CD4-positive, alpha-beta T cell treated with Interleukin-6 for 4 hours (primary cell): Measurements from ENCODE around the gene CASKIN2.

ENCODE experiments used
- DNase-seq: peaks from one replicate; pipeline ENCODE4 v3.0.0-alpha.2; 2020; ENCODE audit warnings: mixed read lengths

The CASKIN2 gene

DNA sequence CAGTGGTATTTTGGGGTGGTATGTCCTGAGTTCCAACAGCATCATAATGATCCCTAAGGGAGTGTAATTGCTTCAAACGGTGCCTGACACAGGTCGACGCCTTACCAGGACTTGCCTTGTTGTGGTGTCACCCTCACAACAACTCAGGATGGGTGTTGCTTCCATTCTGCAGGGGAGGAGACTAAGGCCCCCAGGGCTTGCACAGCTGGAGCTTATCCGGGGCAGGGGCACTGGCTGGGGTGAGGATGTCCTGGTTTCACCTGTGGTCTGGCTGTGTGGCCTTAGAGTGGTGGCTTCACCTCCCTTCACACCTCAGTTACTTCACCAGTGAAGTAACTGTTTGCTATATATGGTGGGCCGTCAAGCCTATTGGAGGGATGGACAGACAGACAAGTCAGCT, 33.5 kb upstream of the CASKIN2 start:
- DNase-seq = no peak

DNA sequence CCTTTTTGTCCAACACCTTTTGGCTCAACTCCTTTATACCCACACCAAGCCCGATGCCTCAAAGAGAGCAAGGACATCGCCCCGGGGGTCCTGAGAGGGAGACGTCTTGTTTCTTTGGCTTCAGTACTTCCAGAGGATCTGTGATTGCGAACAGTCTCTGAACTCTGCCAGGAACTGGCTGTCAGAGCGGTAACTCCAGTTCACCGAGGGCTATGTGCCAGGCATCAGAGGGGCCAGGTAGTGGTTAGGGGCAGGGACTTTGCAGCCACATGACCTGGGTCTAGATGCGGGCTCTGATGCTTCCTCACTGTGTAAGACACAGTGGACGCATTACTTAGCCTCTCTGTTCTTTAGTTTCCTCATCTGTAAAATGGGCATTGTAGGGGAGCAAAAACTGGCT, 31.8 kb upstream of the CASKIN2 start:
- DNase-seq = no peak

DNA sequence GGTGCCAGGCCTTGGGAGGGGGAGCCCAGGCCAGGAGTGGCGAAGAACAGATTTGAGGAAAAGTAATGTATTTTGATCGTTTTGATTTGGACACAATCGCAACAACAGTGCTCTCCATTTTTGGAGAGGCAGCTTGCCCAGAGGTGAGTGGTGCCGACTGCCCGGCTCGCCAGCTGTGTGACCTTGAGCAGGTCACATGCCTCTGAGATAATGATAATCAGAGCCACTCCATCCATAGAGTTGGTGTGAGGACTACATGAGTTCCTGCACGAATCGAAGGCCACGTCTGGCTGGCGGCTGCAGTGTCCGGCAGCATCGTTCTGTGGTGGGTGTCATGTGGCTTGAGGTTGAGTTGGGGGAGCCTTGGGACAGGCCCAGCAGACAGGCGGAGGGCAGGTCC, 30.8 kb upstream of the CASKIN2 start:
- no peak for DNase-seq

- DNase-seq = no peak
Measured at GRCh38 chr17:75544250-75544649, 28.9 kb upstream of the CASKIN2 start.

GRCh38 chr17:75542728-75543336, 27.5 kb upstream of the CASKIN2 start:
- no peak for DNase-seq

DNA sequence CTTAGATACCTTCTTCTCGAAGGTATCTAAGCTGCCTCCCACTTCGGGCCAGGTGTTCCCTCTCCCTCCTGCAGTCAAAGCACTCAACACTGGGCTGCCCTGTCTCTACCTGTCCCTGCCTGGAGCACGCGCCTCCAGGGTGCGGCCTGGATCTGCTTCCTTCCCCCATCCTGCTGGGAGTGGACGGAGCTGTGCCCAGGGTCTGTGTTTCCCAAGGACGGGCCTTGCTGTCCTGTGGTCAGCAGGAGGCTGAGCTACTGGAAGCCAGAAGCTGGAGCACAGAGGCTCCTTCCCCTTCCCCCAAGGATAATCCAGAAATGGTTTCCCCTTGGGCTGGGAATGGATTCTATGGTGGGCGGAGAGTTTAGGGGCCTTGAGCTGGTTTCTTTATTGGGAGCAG, 26.9 kb upstream of the CASKIN2 start:
- DNase-seq = no peak

GRCh38 chr17:75540923-75541503, 25.7 kb upstream of the CASKIN2 start:
- DNase-seq = no peak

DNA sequence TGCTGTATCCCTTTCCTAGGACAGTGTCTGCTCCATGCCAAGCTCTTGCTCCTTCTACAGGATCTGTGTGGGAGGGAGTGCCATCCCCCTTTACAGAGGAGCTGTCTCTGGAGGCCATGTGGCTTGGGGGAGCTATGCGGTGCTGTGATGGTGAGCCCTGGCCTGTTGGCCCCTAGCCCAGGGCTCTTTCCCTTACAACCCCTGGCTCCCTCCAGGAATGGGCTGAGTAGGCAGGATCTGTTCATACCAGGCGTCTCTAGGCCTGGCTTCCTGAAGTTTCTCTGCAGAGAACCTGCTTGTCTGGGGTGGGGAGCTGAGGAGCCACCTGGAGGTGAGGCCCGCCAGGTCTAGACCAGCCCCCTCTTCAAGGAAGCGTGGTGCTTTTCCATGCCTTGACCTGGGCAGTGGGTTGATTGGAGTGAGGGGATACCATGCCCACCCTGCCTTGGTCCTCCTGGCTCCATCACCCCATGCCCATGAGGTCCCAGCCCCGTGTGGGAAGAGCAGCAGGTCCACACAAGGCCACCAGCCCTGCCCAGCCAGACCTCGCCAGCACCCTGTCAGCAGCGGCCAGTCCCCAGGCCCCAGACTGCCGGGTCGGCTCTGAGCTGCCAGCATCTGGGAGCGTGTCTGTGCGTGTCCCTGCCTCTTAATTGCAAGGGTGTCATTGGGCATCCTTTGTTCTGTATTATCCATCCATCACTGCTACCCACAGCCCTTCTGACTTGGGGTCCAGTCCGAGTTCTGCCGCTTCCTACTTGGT, 24.8 kb upstream of the CASKIN2 start:
- no peak for DNase-seq

GRCh38 chr17:75536366-75536765, 21.0 kb upstream of the CASKIN2 start:
- DNase-seq = no peak

- no peak for DNase-seq
Measured at GRCh38 chr17:75535871-75536270, 20.5 kb upstream of the CASKIN2 start.

DNA sequence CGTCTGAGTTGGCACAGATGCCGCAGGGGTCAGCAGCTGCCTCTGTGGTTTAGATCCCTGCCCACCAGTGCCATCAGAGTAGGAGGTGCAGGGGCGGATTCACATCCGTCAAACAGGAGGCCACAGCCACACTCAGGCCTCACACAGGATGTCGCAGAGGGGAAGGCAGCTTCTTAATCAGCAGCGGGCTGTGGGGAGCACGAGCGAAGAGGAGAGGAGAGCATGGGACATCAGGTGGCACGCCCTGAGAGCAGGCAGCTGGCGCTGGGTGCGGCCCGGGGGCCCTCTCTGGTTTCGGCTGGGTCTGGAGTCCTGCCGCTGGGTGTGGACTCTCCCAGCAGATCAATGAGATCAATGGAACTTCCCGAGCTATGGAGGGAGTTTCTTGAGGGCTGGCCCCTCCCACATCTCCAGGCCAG, 19.8 kb upstream of the CASKIN2 start:
- DNase-seq = peak; percentile 73

GRCh38 chr17:75531721-75532072, 16.4 kb upstream of the CASKIN2 start:
- DNase-seq = no peak

DNA sequence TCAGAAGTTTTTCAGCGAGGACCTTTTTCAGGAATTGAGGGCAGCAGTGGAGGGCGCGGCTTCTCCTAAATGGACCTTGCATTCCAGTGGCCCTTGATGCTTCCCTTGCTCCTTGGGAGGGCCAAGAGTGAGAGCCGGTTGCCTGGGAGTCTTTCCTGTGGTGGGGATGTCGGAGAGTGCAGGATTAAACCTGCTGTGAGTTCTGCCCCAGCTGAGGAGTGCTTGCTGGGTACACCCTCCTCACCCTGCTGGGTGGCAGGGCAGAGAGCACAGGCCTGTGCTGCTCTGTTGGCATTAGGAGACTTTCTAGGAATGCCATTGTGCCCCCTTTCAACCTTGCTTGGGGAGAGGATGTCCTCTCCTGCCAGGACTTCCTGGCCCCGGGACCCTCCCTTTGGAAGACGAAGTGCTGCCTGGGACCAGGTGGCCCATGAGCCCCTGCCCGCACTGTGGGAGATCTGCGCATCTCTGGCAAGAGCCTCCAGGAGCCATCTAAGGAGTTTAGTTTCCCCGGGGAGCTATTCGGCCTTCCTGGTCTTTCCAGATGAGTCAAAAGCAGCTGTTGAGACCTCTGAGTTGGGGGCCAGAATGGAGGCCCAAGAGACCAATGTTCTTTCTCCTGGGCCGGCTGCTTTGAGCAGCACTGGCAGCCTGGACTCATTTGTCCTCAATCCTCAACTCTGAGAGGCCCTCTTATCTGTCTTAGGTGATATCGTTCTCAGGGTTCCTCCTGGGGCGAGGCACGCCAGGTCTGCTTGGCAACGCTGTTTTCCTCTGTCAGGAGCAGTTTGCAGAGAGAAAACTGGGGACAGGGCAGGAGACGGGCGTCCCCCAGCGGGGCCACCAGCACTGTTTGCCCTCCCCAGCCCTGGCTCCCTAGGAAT, 15.7 kb upstream of the CASKIN2 start:
- DNase-seq = no peak

DNA sequence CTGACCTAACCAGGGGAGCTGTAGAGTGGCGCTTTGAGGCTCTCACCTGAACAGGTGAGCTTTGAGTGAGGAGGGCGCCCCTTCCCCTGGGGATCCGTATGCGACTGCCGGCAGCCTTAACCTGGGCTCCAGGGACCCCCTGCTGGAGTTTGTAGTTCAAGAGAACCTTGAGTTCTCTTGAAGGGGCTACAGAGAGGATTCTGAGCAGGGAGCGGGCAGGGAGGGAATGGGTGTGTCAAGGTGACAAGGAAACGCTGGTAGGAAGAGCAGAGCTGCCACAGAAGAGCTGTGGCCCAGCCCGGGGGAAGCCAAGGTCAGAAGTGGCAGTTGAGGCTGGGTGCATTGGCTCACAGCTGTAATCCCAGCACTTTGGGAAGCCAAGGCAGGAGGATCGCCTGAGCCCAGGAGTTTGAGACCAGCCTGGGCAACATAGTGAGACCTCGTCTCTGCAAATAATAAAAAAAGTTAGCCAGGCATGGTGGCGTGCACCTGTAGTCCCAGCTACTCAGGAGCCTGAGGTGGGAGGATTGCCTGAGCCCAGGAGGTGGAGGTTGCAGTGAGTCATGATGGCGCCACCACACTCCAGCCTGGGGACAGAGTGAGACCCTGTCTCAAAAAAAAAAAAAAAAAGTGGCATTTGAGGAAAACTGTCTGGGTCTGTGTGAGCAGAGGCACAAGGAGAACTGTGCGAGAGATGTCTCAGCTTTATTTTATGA, 11.4 kb upstream of the CASKIN2 start:
- no peak for DNase-seq

GRCh38 chr17:75525806-75526554, 10.6 kb upstream of the CASKIN2 start:
- DNase-seq = no peak

GRCh38 chr17:75524970-75525805, 9.9 kb upstream of the CASKIN2 start, which contains the start of gene LLGL2:
LLGL2 (plus strand) TSS chr17:75525697; CDS start chr17:75543427, 17,730 bp downstream.
- peak; percentile 91 for DNase-seq

DNA sequence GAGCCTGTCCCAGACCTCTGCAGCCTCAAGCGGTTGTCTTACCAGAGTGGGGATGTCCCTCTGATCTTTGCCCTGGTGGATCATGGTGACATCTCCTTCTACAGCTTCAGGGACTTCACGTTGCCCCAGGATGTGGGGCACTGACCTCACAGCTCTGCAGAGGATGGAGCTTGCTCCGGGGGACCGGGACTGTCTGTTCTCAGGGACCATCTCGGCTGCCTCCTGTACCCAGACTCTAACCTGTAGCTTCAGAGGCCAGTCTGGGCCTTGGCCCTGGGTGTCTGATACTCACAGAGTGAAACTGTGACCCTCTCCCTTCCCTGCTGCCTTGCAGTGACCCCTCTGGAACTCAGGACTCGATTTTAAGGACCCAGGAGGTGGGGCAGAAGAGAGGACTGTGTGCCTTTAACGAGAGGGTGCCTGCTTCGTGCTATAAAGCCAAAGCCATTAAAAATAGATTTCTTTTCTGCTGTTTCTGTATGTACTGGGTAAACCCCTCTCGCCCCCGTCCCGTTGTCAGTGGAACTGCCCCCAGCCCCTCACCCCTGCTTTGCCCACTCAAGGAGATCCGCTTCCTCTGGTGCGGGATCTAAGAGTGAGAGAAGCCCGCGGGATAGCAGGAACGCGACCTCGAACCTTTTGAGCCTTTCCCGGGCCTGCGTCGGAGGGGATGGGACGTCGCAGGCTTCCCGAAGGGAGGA, 9.1 kb upstream of the CASKIN2 start:
- no peak for DNase-seq

- DNase-seq = no peak
Measured at GRCh38 chr17:75523647-75524046, 8.3 kb upstream of the CASKIN2 start.

GRCh38 chr17:75521951-75522727, 6.8 kb upstream of the CASKIN2 start:
- DNase-seq = no peak
